NOMO-1 treated with DMSO at 0.1 percent for 48 hours (cell line): ENCODE results near the gene MDFIC.

Experiments
- DNase-seq: peaks from one replicate; lab custom pipeline; 2025; ENCODE audit not compliant: unreplicated experiment; lab: John Stamatoyannopoulos, UW

The MDFIC gene

GRCh38 chr7:115034515-115034914, 112.6 kb downstream of the MDFIC start:
- no peak for DNase-seq

GRCh38 chr7:115037128-115037802, 115.4 kb downstream of the MDFIC start:
- DNase-seq = no peak

GRCh38 chr7:115038158-115038557, 116.3 kb downstream of the MDFIC start:
- no peak for DNase-seq

GRCh38 chr7:115040057-115040456, 118.2 kb downstream of the MDFIC start:
- no peak for DNase-seq

GRCh38 chr7:115040495-115040894, 118.6 kb downstream of the MDFIC start:
- no peak for DNase-seq

GRCh38 chr7:115042596-115042995, 120.7 kb downstream of the MDFIC start:
- DNase-seq = no peak

- DNase-seq = peak; percentile 30
These were observed 121.7 kb downstream of the MDFIC start for GRCh38 chr7:115043605-115044004.

GRCh38 chr7:115044224-115044623, 122.3 kb downstream of the MDFIC start:
- no peak for DNase-seq

GRCh38 chr7:115047958-115048720, 126.2 kb downstream of the MDFIC start:
- no peak for DNase-seq

- no peak for DNase-seq
These were observed 130.8 kb downstream of the MDFIC start for GRCh38 chr7:115052706-115053105.

- DNase-seq = no peak
These were observed 132.7 kb downstream of the MDFIC start for GRCh38 chr7:115054478-115055065.

GRCh38 chr7:115056019-115056418, 134.1 kb downstream of the MDFIC start:
- DNase-seq = no peak

GRCh38 chr7:115058726-115059125, 136.8 kb downstream of the MDFIC start:
- DNase-seq = no peak

GRCh38 chr7:115059321-115059720, 137.4 kb downstream of the MDFIC start:
- no peak for DNase-seq

GRCh38 chr7:115060095-115060870, 138.4 kb downstream of the MDFIC start:
- peak; percentile 72 for DNase-seq

- peak; percentile 33 for DNase-seq
These were observed 144.2 kb downstream of the MDFIC start for GRCh38 chr7:115066050-115066449.

- no peak for DNase-seq
These were observed 144.7 kb downstream of the MDFIC start for GRCh38 chr7:115066634-115067033.

- no peak for DNase-seq
These were observed 146.3 kb downstream of the MDFIC start for GRCh38 chr7:115068220-115068619.
